Upper lobe of right lung (tissue), 1 donor: ENCODE data around the gene AIRE. TPM values are rescaled to one million over a fixed set of nuclear protein-coding genes. Genes with fewer than 3 reads are reported as not detected.

ENCODE experiments used
- ATAC-seq: fragments of 200-7000 bp; cut with Tn5 transposase; one replicate; pipeline ENCODE4 v1.9.1; 2020; ENCODE audit warnings: mild to moderate bottlenecking, moderate library complexity
- DNase-seq: peaks from one replicate; pipeline ENCODE4 v3.0.0-alpha.2; 2020
- H3K27ac ChIP-seq: fragments of 200-600 bp; one replicate; pipeline ENCODE4 v1.8.0; 2022
- H3K27me3 ChIP-seq: fragments of 200-600 bp; one replicate; pipeline ENCODE4 v1.8.0; 2022; ENCODE audit warnings: mild to moderate bottlenecking
- H3K36me3 ChIP-seq: fragments of 200-600 bp; one replicate; pipeline ENCODE4 v1.8.0; 2022
- H3K4me1 ChIP-seq: fragments of 200-600 bp; one replicate; pipeline ENCODE4 v1.8.0; 2022
- H3K4me3 ChIP-seq: fragments of 200-600 bp; one replicate; pipeline ENCODE4 v1.8.0; 2022; ENCODE audit warnings: mild to moderate bottlenecking
- H3K9me3 ChIP-seq: fragments of 200-600 bp; one replicate; pipeline ENCODE4 v1.8.0; 2022
- CTCF ChIP-seq: fragments of 200-600 bp; IDR thresholded peaks from one replicate; pipeline ENCODE4 v1.8.0; 2022; ENCODE audit warnings: antibody characterized with exemption
- intact Hi-C: fragments of 100-400 bp; cut with DNase I; formaldehyde crosslinking; loops from one replicate; pipeline ENCODE4 v1.11.0; 2022
- total RNA-seq: library from RNA; stranded (reverse); fragmentation: NEBNext Ultra II Directional; extraction: Animal tissue kit (Norgen Biotek cat#: 25700); gene quantifications from one replicate; pipeline ENCODE4 v1.2.1, GENCODE V29; 2021
- donor health status: DM: no; HTN: yes; CAD: no; lungs with severe emphysema.

Gene AIRE
- total RNA-seq, 1 donor from 2014 or later: not detected

DNA sequence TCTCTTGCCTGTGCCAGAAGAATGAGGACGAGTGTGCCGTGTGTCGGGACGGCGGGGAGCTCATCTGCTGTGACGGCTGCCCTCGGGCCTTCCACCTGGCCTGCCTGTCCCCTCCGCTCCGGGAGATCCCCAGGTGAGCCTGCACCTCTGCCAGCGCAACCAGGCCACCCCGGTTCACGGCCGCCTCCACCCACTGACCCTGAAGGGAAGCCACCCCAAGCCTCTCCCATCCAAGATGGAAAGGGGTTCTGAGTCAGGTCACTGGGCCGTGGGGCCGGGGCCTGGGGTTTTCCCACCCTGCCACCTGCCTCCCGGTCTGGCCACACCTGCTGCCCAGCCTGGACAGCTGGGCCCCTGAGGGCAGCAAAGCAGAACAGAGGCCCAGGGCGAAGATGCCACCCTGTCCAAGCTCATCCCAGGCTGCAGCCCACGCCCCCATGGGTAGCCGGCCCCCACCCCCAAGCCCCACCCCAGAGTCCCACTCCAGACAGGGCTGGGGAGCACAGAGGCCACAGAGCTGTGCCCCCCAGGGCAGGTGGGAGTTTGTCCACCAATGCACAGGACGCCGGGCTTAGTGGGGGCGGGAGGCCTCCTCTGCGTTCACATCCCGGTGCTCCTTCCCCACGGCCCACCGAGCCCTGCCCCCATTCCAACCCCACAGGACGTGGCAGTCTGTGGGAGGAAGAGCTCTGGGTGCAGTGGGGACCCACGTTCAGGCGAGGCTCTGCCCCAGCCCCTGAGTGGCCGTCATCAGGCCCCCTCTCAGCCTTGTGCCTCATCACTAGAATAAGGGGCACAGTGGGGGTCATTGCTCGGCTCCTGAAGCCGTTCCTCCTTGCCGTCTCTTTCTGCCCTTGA, 5.6 kb downstream of the AIRE start:
- no peak for ATAC-seq
- no peaks in the 10 kb centered on the region for H3K36me3 ChIP-seq
- intact Hi-C loops: no loop called here
- no peak overlapping the region for H3K27ac ChIP-seq
- no peak overlapping the region for H3K4me3 ChIP-seq
- no peak for DNase-seq
- TF ChIP-seq CTCF: no peak
- H3K4me1 ChIP-seq: peaks cover 5% of the 10 kb centered on the region
- H3K27me3 ChIP-seq: peaks cover 19% of the 10 kb centered on the region
- H3K9me3 ChIP-seq: no peaks in the 10 kb centered on the region

GRCh38 chr21:44291936-44292811, 6.5 kb downstream of the AIRE start:
- no peak for DNase-seq
- TF ChIP-seq CTCF: no peak
- Histone ChIP-seq H3K4me1 (peaks cover 5% of the 10 kb centered on the region), H3K9me3 (no peaks in the 10 kb centered on the region), H3K27me3 (peaks cover 11% of the 10 kb centered on the region), H3K4me3 (no peak overlapping the region), H3K36me3 (no peaks in the 10 kb centered on the region), H3K27ac (no peak overlapping the region)
- intact Hi-C loops: no loop called here
- no peak for ATAC-seq

- no peak for DNase-seq
- no peak for ATAC-seq
- peaks cover 5% of the 10 kb centered on the region for H3K27me3 ChIP-seq
- no peak overlapping the region for H3K4me3 ChIP-seq
- no peak for TF ChIP-seq CTCF
- peaks cover 11% of the 10 kb centered on the region for H3K4me1 ChIP-seq
- H3K36me3 ChIP-seq: no peaks in the 10 kb centered on the region
- intact Hi-C loops: no loop called here
- H3K27ac ChIP-seq: no peak overlapping the region
- no peaks in the 10 kb centered on the region for H3K9me3 ChIP-seq
Measured at GRCh38 chr21:44292812-44293195, 7.1 kb downstream of the AIRE start.

DNA sequence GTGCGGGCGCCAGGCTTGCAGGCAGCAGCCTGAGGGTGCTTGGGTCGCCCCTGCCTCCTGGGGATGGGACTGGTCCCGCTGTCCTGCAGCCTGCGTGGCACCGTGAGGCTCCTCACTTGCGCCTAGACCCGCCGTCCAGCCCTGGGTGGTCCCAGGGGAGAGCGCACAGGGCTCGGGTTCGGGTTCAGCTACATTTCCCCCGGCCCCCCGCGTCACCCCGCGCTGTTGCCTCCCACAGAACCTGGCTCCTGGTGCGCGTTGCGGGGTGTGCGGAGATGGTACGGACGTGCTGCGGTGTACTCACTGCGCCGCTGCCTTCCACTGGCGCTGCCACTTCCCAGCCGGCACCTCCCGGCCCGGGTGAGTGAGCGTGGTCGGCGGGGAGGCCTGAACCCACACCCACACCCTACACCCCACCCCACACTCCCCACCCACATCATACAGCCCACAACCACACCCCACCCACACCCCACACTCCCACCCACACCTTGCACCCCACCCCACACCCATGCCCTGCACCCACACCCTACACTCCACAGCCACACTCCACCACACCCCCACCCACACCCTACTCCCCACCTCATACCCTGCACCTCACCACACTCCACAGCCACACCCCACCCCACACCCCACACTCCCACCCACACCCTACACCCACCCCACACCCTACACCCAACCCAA, 8.0 kb downstream of the AIRE start:
- Histone ChIP-seq H3K4me3 (no peak overlapping the region), H3K27ac (no peak overlapping the region), H3K27me3 (no peaks in the 10 kb centered on the region), H3K4me1 (peaks cover 16% of the 10 kb centered on the region), H3K36me3 (no peaks in the 10 kb centered on the region), H3K9me3 (no peaks in the 10 kb centered on the region)
- TF ChIP-seq CTCF: no peak
- ATAC-seq (no peak), DNase-seq (no peak)
- intact Hi-C loops: no loop called here

GRCh38 chr21:44294391-44295162, 8.9 kb downstream of the AIRE start:
- TF ChIP-seq CTCF: no peak
- ATAC-seq: no peak
- no peak for DNase-seq
- Histone ChIP-seq H3K27me3 (no peaks in the 10 kb centered on the region), H3K9me3 (no peaks in the 10 kb centered on the region), H3K27ac (no peak overlapping the region), H3K36me3 (no peaks in the 10 kb centered on the region), H3K4me3 (no peak overlapping the region), H3K4me1 (peaks cover 16% of the 10 kb centered on the region)
- intact Hi-C loops: no loop called here
